ENCODE measurements around the gene ARHGAP35. TPM values are rescaled to one million over a fixed set of nuclear protein-coding genes. Genes with fewer than 3 reads are reported as not detected.

Gene ARHGAP35
- total and polyA plus RNA-seq, 10 of the 15 experiments (the other 5 are each of a cell fraction or from before 2014, with no cell fraction given) = 0.85 to 29.9 (median 11.5) TPM

- TF ChIP-seq, protein P1, sequence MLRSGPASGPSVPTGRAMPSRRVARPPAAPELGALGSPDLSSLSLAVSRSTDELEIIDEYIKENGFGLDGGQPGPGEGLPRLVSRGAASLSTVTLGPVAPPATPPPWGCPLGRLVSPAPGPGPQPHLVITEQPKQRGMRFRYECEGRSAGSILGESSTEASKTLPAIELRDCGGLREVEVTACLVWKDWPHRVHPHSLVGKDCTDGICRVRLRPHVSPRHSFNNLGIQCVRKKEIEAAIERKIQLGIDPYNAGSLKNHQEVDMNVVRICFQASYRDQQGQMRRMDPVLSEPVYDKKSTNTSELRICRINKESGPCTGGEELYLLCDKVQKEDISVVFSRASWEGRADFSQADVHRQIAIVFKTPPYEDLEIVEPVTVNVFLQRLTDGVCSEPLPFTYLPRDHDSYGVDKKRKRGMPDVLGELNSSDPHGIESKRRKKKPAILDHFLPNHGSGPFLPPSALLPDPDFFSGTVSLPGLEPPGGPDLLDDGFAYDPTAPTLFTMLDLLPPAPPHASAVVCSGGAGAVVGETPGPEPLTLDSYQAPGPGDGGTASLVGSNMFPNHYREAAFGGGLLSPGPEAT (IDR thresholded peaks at IDR 0.05; ENCODE audit: low read depth) = no peak
- TF ChIP-seq YBX1 (IDR thresholded peaks at IDR 0.05) = no peak
- peak; percentile 64 for TF ChIP-seq SMARCA5 (IDR thresholded peaks at IDR 0.05)
- TF ChIP-seq POLR2AphosphoS5 (IDR thresholded peaks at IDR 0.05; ENCODE audit: low read length) = peak; percentile 92
- peak; percentile 78 for TF ChIP-seq RELA (IDR thresholded peaks at IDR 0.05; ENCODE audit: borderline replicate concordance, partially characterized antibody)
- no peak for TF ChIP-seq CHD4 (IDR thresholded peaks at IDR 0.05)
- no peak for TF ChIP-seq RAD21 (IDR thresholded peaks at IDR 0.05; ENCODE audit: insufficient read depth, low read depth, low read length)
- no peak for TF ChIP-seq EZH2 (IDR thresholded peaks at IDR 0.05; ENCODE audit: borderline replicate concordance, control insufficient read depth, low read depth, low read length)
- TF ChIP-seq PBX3 (IDR thresholded peaks at IDR 0.05; ENCODE audit: insufficient replicate concordance, low read depth, low read length) = no peak
- no peak for TF ChIP-seq SUPT20H (IDR thresholded peaks at IDR 0.05; ENCODE audit: borderline replicate concordance, control insufficient read depth, low read depth, low read length)
- TF ChIP-seq BMI1 (IDR thresholded peaks at IDR 0.05; ENCODE audit: borderline replicate concordance) = no peak
- peak; percentile 90 for TF ChIP-seq ZNF207 (IDR thresholded peaks at IDR 0.05; ENCODE audit: borderline replicate concordance)
- TF ChIP-seq HCFC1 (IDR thresholded peaks at IDR 0.05; ENCODE audit: low read length) = no peak
- TF ChIP-seq NR2F1 (conservative IDR thresholded peaks at IDR 0.05) = peak; percentile 12; the same call in 1 of the 2 replicates
- TF ChIP-seq JUND (IDR thresholded peaks at IDR 0.05; ENCODE audit: low read depth, low read length) = no peak
- TF ChIP-seq, protein P2, sequence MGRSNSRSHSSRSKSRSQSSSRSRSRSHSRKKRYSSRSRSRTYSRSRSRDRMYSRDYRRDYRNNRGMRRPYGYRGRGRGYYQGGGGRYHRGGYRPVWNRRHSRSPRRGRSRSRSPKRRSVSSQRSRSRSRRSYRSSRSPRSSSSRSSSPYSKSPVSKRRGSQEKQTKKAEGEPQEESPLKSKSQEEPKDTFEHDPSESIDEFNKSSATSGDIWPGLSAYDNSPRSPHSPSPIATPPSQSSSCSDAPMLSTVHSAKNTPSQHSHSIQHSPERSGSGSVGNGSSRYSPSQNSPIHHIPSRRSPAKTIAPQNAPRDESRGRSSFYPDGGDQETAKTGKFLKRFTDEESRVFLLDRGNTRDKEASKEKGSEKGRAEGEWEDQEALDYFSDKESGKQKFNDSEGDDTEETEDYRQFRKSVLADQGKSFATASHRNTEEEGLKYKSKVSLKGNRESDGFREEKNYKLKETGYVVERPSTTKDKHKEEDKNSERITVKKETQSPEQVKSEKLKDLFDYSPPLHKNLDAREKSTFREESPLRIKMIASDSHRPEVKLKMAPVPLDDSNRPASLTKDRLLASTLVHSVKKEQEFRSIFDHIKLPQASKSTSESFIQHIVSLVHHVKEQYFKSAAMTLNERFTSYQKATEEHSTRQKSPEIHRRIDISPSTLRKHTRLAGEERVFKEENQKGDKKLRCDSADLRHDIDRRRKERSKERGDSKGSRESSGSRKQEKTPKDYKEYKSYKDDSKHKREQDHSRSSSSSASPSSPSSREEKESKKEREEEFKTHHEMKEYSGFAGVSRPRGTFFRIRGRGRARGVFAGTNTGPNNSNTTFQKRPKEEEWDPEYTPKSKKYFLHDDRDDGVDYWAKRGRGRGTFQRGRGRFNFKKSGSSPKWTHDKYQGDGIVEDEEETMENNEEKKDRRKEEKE (IDR thresholded peaks at IDR 0.05) = no peak
- no peak for TF ChIP-seq TCF7 (IDR thresholded peaks at IDR 0.05; ENCODE audit: borderline replicate concordance)
- TF ChIP-seq E4F1 (IDR thresholded peaks at IDR 0.05; ENCODE audit: borderline replicate concordance, partially characterized antibody) = peak; percentile 35
- peak; percentile 96 for TF ChIP-seq MAX (IDR thresholded peaks at IDR 0.05; ENCODE audit: low read depth, low read length)
- TF ChIP-seq, protein P3, sequence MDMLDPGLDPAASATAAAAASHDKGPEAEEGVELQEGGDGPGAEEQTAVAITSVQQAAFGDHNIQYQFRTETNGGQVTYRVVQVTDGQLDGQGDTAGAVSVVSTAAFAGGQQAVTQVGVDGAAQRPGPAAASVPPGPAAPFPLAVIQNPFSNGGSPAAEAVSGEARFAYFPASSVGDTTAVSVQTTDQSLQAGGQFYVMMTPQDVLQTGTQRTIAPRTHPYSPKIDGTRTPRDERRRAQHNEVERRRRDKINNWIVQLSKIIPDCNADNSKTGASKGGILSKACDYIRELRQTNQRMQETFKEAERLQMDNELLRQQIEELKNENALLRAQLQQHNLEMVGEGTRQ (IDR thresholded peaks at IDR 0.05; ENCODE audit: borderline replicate concordance, low read depth, low read length) = no peak; the same call in 1 of the 2 replicates
- TF ChIP-seq YY1 (IDR thresholded peaks at IDR 0.05; ENCODE audit: low read depth, low read length) = no peak
Observed at GRCh38 chr19:46860125-46860845, 512 bp upstream of the ARHGAP35 start (continued).

Data from GM12878 (cell line).